Limb (tissue), 2 donors: Measurements from ENCODE around the gene SPHK2.
"Not testable (repeated sequence)": the region's sequence is repeated elsewhere in the genome, so short reads cannot be mapped to it uniquely, and the experiment has no call there.

ENCODE experiments used
- DNase-seq, 2 donors: peaks; one replicate each; pipeline ENCODE4 v3.0.0-alpha.2; 2016; ENCODE audit errors: extremely low spot score in 2 of 2

Gene SPHK2, protein sequence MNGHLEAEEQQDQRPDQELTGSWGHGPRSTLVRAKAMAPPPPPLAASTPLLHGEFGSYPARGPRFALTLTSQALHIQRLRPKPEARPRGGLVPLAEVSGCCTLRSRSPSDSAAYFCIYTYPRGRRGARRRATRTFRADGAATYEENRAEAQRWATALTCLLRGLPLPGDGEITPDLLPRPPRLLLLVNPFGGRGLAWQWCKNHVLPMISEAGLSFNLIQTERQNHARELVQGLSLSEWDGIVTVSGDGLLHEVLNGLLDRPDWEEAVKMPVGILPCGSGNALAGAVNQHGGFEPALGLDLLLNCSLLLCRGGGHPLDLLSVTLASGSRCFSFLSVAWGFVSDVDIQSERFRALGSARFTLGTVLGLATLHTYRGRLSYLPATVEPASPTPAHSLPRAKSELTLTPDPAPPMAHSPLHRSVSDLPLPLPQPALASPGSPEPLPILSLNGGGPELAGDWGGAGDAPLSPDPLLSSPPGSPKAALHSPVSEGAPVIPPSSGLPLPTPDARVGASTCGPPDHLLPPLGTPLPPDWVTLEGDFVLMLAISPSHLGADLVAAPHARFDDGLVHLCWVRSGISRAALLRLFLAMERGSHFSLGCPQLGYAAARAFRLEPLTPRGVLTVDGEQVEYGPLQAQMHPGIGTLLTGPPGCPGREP

DNA sequence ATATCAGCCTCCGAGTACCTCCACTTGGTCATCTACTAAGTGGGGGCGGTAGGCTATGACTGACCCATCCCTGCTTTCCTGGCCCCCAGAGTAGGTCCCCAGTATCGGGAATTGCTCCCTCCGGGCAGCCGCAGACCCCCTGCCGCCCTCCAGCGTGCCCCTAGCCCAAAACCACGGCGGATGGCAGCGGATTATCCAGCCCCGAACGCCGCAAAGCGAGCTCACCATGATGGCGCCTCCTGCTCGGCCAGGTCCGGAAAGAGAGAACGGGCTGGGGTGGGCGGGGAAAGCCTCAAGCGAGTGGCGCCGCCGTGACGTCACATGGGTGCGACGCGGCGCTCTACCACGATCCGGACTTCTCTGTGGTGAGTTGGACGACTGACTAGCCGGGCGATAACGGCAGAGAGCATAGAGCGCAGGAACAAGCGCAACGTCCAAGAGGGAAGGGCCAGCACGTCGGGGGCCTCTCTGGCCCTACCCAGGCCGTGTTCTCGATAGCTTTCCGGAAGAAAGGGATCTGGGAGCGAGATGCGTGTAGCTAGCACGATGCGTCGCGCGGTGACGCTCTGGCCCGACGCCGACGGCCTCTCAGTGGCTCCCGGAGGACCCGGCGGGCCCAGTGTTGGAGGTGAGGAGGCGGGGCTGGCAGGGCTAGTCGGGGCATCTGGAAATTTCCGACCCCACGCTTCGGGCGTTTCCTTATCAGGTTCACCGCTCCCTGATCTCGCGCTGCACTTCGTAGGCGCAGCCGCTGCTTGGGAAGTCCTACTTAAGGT, at the start of gene SPHK2, which contains the start of gene RPL18:
Gene SPHK2 (plus strand): TSS at position 591 of the 776 bp plus-strand sequence. CDS start 1,009 bp downstream, outside the sequence.
Gene RPL18 (minus strand): TSS at position 263 of the 776 bp plus-strand sequence. CDS start 35 bp downstream, at position 228.
- DNase-seq, result peak; percentile 99 to 100

DNA sequence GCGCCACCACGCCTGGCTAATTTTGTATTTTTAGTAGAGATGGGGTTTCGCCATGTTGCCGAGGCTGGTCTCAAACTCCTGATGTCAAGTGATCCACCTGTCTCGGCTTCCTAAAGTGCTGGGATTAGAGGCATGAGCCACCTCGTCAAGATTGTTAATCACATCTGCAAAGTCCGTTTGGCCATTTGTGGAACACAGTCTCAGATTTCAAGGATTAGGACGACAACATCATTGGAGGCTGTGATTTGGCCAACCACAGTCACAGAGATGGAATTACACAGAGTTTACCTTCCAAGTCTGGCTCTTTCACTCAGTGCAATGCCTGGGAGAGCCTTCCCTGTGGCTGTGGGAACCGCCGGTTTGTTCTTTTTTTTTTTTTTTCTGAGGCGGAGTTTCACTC, 49.5 kb upstream of the SPHK2 start:
- DNase-seq, result no peak

DNA sequence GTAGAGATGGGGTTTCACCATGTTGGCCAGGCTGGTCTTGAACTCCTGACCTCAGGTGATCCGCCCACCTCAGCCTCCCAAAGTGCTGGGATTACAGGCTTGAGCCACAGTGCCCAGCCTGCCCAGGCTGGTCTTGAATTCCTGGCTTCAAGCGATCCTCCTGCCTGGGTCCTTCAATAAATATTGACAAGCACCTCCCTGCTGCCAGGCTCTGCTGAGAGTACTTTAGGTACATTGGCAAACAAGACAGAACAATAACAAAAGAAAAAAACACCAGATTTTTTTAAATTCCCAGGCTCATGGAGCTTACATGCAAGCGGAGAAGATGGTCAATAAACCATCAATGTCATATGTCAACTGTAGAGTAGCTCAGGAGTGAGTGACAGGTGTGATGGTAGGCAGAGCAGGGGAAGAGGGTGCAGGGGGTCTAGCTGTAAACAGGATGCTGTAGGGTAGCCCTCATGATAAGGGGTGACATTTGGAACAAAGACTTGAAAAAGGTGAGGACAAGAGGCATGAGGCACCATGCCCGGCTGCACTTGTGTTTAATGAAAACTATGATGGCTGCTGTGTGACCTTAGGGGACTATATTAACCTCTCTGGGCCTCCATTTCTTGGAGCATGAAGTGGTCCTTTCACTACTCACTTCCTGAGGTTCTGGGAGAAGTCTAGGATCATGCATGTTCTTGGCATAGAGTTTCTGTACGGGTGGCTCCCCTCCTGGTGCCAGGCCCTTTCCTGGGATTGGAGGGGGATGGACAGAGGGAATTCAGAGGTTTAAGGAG, 47.7 kb upstream of the SPHK2 start:
- no peak for DNase-seq

DNA sequence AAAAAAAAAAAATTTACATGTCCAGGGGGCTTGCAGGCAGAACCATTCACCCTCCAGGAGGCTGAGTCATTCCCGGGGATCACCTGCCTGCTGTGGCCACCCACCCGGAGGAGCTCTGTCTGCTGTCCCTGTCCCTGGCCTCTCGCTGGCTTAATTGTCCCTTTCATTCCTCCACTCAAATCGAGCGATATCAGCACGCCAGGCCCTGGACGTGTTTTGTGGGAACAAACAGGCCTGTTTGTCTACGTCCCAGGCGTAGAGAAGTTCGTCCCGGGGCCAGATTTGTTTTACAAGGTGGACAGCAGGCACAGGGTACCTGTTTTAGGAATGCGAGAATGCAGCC, 46.2 kb upstream of the SPHK2 start:
- DNase-seq, result no peak

DNA sequence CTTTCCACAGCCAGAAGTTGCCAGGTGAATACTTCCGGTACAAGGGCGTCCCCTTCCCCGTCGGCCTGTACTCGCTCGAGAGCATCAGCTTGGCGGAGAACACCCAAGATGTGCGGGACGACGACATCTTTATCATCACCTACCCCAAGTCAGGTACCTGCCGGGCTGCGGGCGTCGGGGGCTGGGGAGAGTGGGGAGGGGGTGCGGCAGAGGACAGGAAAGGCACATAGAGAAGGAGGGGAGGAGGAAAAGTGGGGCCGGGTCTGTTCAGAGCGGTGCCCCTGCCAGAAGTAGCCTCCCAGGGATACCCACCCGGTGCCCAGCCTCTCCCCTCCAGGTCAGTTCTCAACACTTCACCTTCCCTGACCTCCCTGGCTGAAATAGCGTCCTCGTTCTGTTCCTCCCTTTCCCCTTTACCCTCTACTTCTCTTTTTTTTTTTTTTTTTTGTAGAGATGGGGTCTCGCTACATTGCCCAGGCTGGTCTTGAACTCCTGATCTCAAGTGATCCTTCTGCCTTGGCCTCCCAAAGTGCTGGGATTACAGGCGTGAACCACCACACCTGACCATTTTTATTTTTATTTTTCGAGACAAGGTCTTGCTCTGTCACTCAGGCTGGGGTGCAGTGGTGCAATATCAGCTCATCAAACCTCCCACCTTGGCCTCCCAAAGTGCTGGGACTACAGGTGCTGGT, 43.2 kb upstream of the SPHK2 start:
- no peak for DNase-seq

DNA sequence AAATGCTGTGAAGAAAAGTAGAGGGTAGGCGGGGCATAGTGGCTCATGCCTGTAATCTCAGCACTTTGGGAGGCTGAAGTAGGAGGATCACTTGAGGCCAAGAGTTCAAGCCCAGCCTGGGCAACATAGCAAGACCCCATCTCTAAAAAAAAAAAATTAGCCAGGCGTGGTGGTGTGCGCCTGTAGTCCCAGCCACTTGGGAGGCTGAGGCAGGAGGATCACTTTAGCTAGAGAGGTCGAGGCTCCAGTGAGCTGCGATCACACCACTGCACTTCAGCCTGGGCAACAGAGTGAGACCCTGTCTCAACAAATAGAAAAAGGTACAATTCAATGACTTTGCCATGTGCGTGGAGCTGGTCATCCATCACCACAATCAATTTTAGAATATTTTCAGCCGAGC, 41.4 kb upstream of the SPHK2 start:
- not testable (repeated sequence) for DNase-seq

DNA sequence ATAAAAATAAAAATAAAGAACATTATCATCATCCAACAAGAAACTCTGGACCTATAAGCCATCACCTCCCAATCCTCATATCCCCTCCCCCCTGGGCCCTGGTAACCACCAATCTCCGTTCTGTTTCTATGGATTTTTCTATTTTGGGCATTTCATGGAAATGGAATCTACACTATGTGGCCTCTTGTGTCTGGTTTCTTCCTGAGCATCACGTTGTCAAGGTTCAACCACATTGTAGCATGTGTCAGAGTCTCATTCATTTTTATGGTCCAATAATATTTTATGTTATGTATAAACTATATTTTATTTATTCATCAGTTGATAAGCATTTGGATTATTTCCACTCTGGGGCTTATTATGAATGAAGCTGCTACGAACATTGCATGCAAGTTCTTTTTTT, 40.4 kb upstream of the SPHK2 start:
- no peak for DNase-seq

DNA sequence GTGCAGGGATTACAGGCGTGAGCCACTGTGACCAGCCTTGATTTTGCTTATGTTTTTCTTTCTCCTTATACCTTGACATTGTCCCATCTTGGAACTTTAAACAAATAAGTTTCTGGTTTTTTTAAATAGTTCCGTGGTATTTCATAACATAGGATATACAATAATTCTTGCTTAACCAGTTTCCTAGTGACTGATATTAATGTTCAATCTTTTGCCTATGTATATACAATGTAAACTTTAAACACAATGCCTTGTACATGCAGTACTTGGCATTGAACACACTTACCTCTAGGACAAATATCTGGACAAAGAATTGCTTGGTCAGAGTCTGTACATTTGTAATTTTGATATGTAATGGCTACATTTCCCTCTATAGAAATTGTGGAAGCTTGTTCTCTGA, 37.1 kb upstream of the SPHK2 start:
- DNase-seq, result no peak

DNA sequence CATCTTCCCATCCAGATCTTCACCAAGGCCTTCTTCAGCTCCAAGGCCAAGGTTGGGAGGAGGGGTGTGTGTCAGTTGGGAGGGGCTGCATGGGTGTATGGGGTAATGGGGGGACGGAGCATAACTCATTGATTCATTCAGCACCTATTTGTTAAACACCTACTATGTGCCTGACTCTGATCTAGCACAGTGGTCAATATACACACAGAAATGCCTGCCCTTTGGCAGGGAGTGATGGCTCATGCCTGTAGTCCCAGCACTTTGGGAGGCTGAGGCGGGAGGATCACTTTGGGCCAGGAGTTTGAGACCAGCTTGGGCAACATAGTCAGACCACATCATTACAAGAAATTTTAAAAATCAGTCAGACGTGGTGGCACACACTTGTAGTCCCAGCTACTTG, 31.9 kb upstream of the SPHK2 start:
- no peak for DNase-seq

DNA sequence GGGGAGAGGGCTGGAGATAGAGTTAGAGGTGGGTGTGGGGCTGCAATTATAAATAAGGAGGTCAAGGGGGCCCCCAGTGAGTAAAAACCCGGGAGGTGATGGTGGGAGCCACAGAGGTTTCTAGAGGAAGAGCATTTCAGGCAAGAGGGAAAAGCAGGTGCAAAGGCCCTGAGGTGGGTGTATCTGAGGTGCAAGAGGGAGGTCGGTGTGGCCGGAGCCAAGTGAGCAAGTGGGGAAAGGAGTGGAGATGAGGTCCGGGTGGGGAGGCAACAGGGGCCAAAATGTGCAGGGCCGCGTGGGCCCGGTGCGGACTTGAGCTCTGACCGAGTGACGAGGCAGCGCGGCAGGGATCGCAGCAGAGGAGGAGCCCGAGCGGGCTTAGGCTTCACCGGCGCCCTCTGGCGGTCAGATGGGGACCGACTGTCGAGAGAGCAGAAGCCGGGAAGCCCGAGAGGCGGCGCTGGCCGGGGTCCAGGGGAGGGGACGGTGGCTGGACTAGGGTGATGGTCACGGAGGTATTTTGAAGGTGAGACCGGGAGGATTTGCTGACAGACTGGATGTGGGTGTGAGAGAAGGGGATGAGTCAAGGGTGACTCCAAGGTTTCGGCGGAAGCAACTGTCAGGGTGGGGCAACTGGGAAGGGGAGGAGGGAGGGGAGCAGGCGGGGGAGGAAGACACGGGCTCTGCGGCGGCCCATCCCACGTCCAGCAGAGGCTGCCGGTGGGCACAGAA, 30.5 kb upstream of the SPHK2 start:
- peak; percentile 73 to 89 for DNase-seq

DNA sequence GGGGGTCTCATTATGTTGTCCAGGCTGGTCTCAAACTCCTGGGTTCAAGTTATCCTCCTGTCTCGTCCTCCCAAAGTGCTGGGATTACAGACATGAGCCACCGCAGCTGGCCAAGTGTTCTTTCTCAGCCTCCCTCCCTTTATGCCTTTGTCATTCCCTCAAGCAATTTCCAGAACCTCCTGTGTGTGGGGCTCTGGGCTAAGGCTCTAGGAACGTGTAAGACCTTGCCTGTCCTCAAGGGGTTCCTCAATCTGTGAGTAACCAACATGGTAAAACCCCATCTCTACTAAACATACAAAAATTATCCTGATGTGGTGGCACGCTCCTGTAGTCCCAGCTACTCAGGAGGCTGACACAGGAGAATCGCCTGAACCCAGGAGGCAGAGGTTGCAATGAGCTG, 28.3 kb upstream of the SPHK2 start:
- no peak for DNase-seq

DNA sequence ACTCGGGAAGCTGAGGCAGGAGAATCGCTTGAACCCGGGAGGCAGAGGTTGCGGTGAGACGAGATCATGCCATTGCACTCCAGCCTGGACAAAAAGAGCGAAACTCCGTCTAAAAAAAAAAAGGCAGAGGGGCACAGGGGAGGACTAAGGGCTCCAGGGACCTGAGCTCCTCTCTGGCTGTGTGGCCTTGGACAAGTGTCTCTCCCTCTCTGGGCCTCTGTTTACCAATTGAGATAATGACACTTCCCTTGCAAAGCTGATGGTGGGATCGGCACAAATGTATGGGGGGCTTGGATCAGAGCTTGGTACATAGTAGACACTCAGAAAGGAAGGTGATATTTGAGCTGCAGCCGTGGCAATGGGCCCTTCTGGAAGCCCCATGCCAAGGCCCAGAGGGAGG, 24.1 kb upstream of the SPHK2 start:
- no peak for DNase-seq

DNA sequence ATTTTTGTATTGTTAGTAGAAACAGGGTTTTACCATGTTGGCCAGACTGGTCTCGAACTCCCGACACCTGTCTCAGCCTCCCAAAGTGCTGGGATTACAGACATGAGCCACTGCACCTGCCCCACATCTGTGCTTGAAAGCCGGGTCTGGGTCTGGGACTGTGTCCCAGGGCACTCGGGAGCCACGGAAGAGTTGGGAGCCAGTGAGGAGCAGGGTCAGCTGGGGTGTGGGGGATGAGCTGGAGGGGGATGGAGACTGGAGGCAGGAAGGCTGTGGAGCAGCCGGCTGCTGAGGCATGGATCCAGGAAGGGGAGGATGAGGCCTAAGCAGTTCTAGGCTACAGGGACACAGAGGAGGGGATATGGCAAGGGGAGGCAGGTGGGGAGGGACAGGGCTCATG, 23.5 kb upstream of the SPHK2 start:
- DNase-seq, result no peak

DNA sequence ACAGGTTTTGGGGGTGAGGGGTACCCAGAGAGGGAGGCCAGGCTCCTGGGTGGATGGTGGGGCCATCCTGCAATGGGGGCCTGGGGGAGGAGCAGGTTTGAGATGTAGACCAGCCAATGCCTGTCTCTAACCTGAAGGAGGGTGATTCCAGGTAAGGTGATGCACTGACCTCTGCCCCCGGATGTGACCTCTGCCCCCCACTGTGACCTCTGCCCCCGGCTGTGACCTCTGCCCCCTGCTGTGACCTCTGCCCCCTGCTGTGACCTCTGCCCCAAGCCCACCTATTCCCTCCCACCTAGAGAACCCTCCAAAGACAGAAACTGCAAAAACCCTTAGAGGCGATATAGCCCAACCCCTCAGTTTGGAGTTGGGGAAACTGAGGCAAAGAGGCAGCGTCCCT, 23.1 kb upstream of the SPHK2 start:
- no peak for DNase-seq

DNA sequence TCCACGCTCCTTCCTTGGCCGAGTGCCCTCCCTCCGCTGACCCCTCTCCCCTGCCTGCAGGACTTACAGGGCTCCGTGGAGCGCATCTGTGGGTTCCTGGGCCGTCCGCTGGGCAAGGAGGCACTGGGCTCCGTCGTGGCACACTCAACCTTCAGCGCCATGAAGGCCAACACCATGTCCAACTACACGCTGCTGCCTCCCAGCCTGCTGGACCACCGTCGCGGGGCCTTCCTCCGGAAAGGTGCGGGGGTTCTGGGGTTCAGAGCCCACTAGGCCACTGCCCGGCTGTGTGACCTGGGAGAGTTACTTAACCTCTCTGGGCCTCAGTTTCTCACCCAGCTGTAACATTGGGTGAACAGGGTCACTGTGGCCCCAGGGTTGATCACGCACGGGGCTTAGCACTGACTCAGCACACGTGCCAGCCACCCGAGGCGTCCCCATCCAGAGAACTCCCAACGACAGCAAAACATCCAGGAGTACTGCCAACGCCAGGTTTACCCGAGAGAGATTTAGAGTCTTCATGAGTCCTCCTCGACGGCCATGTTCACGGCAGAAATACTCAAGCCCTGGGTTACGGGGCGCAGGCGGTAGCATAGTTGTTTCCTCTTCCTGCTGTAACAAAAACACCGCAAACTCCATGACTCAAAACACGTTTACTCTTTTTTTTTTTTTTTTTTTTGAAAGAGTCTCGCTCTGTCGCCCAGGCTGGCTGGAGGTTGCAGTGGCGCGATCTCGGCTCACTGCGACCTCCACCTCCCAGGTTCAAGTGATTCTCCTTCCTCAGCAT, 22.4 kb upstream of the SPHK2 start:
- DNase-seq, result no peak

DNA sequence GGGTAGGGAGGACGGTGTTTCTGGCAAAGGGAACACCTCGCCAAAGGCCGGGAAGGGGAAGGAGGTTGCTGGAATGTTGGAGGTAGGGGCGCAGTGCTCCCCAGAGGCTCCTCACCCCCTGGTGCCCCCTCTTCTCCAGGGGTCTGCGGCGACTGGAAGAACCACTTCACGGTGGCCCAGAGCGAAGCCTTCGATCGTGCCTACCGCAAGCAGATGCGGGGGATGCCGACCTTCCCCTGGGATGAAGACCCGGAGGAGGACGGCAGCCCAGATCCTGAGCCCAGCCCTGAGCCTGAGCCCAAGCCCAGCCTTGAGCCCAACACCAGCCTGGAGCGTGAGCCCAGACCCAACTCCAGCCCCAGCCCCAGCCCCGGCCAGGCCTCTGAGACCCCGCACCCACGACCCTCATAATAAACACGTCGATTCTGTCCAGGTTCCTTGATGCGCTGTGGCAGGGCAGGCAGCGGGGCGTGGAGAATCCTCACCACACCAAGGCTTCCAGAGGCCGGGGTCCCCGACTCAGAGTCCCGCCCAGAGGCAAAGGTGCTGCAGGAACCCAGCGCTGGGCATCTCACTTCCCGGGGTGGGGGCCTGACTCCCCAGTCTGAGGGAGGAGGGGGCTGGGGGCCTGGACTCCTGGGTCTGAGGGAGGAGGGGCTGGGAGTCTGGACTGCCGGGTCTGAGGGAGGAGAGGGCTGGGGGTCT, 20.2 kb upstream of the SPHK2 start:
- DNase-seq, result no peak

DNA sequence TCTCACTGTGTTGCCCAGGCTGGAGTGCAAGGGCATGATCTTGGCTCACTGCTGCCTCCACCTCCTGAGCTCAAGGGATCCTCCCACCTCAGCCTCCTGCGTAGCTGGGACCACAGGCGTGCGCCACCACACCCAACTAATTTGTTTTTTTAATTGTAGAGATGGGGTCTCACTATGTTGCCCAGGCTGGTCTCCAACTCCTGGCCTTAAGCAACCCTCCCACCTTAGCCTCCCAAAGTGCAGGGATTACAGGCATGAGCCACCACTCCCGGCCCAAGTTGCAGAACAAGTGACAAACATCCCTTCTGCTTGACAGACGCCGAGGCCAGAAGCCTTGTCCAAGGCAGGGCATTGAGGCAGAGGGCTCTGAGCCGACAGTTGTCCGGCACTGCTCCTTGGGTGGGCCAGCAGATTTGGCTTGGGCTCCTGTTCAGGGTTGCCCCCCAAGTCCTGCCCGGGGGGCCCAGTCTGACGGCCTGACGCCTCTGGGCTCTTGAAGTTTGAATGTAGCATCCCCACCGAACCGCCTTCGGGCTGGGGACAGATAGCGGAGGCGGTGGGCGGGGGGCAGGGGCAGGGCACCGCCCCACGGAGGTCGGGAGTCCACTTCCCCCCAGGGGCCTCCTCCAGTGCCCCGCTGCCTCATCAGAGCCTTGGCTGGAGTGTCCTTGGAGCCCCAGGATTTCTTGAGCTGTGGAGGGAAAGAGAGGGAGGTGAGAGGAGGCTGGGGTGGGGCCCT, 18.5 kb upstream of the SPHK2 start:
- no peak for DNase-seq

DNA sequence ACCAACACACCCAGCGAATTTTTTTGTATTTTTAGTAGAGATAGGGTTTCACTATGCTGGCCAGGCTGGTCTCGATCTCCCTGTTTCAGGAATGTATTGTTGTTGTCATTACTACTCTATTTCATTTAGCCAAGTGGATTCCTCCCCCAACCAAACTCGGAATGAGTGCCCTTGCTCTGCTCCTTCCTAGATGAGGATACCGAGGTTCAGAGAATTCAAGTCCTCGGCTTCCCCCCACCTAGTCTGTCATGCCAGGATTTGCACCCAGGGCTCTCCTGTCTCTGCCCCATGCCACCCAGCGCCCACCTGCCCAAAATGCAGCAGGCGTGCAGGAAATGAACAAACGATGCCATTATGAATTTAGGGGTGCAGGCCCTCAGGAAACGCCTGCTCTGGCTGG, 16.3 kb upstream of the SPHK2 start:
- no peak for DNase-seq
